T47D (cell line): ENCODE data around the gene GLYAT.
"Not testable (repeated sequence)": the region's sequence is repeated elsewhere in the genome, so short reads cannot be mapped to it uniquely, and the experiment has no call there.

Source experiments
- DNase-seq, 2 experiments: peaks; one replicate each; pipeline versions ENCODE4 v3.0.0 to v3.0.0-alpha.2; 2011 to 2012; ENCODE audit warnings: low read depth in 1 of 2, low spot score in 1 of 2
- JUND ChIP-seq: IDR thresholded peaks from 2 replicates; pipeline ENCODE4 v1.6.1; 2012; ENCODE audit warnings: low read depth
- in situ Hi-C: cut with HindIII; loops from 2 replicates; pipeline ENCODE4 v1.10.0; 2016; ENCODE audit warnings: low sequenced_read_pairs, low pct_unique_long_range_greater_than_20kb

GLYAT gene

GRCh38 chr11:58739725-58740430 is 8.1 kb upstream of the GLYAT start:
- in situ Hi-C loops = no loop called here
- TF ChIP-seq JUND = no peak
- DNase-seq = no peak

- no peak for DNase-seq
- in situ Hi-C loops = no loop called here
- TF ChIP-seq JUND = no peak
Measured at GRCh38 chr11:58734681-58735490, 3.1 kb upstream of the GLYAT start.

- in situ Hi-C loops = no loop called here
- no peak for DNase-seq
- TF ChIP-seq JUND = no peak
Measured at GRCh38 chr11:58730507-58731089, 1.1 kb downstream of the GLYAT start.

GRCh38 chr11:58727415-58727797 is 4.3 kb downstream of the GLYAT start:
- TF ChIP-seq JUND = no peak
- DNase-seq = no peak
- in situ Hi-C loops = no loop called here

GRCh38 chr11:58726737-58727414 is 4.9 kb downstream of the GLYAT start:
- in situ Hi-C loops = no loop called here
- no peak for TF ChIP-seq JUND
- DNase-seq = no peak

GRCh38 chr11:58719406-58720117 is 12.2 kb downstream of the GLYAT start:
- TF ChIP-seq JUND = no peak
- in situ Hi-C loops = no loop called here
- DNase-seq = no peak

GRCh38 chr11:58712531-58712930 is 19.2 kb downstream of the GLYAT start:
- DNase-seq = no peak
- no peak for TF ChIP-seq JUND
- in situ Hi-C loops = no loop called here

GRCh38 chr11:58711832-58712231 is 19.9 kb downstream of the GLYAT start:
- TF ChIP-seq JUND = no peak
- DNase-seq = no peak
- in situ Hi-C loops = no loop called here

GRCh38 chr11:58707767-58708166 is 24.0 kb downstream of the GLYAT start:
- no peak for DNase-seq
- no peak for TF ChIP-seq JUND
- in situ Hi-C loops = no loop called here

GRCh38 chr11:58696825-58697224 is 34.9 kb downstream of the GLYAT start:
- in situ Hi-C loops, DNase-seq: not testable (repeated sequence)

GRCh38 chr11:58693026-58693425 is 38.7 kb downstream of the GLYAT start:
- no peak for DNase-seq
- in situ Hi-C loops = no loop called here
- no peak for TF ChIP-seq JUND

GRCh38 chr11:58691675-58692074 is 40.1 kb downstream of the GLYAT start:
- DNase-seq = no peak
- in situ Hi-C loops = no loop called here

More at GRCh38 chr11:58691675-58692074, 40.1 kb downstream of the GLYAT start:
- TF ChIP-seq JUND = no peak
